Measurements from ENCODE around the gene PEA15. TPM values are rescaled to one million over a fixed set of nuclear protein-coding genes. Genes with fewer than 3 reads are reported as not detected.

PEA15 gene
- total and polyA plus RNA-seq, 2 of the 8 experiments (the other 6 are each of a cell fraction or from before 2014, with no cell fraction given), result 71.3 to 75.1 TPM

GRCh38 chr1:160220301-160220700 is 15.1 kb downstream of the PEA15 start:
- Histone ChIP-seq H3K4me2 (ENCODE audit: insufficient read depth in 1 of 2, low read depth in 2 of 2, low read length in 2 of 2) (no peak overlapping the region), H2BK15ac (ENCODE audit: low read length) (no peak overlapping the region), H3K23ac (ENCODE audit: insufficient read length) (no peak overlapping the region), H3K4me3 (ENCODE audit: extremely low read depth in 1 of 4, insufficient read depth in 2 of 4, low read depth in 3 of 4, low read length in 4 of 4) (no peak overlapping the region), H2BK12ac (ENCODE audit: low read depth, low read length) (no peak overlapping the region), H3K56ac (replicated peaks; ENCODE audit: insufficient read length, low read depth, low read length) (no peak overlapping the region), H3K36me3 (ENCODE audit: control insufficient read depth in 2 of 4, insufficient read depth in 4 of 4, low read length in 3 of 4) (peaks cover 31 to 85% (median 74%) of the 10 kb centered on the region in 4 experiments), H3K18ac (ENCODE audit: extremely low read depth, low read length) (no peak overlapping the region), H2BK5ac (ENCODE audit: low read depth, low read length) (no peak overlapping the region), H3K4me1 (replicated peaks in 1 of 4; ENCODE audit: control insufficient read depth in 3 of 4, insufficient read depth in 4 of 4, low read length in 3 of 4) (no peaks in the 10 kb centered on the region), H2BK20ac (ENCODE audit: low read length) (no peak overlapping the region), H3K23me2 (ENCODE audit: low read depth, low read length) (no peaks in the 10 kb centered on the region), H3K9ac (replicated peaks in 1 of 4; ENCODE audit: extremely low read depth in 1 of 4, low read depth in 3 of 4, low read length in 3 of 4) (no peak overlapping the region), H3K27me3 (replicated peaks in 1 of 4; ENCODE audit: control insufficient read depth in 3 of 4, extremely low read depth in 1 of 4, insufficient read depth in 3 of 4, low read length in 3 of 4) (no peaks in the 10 kb centered on the region), H3K79me1 (ENCODE audit: low read depth, low read length) (no peaks in the 10 kb centered on the region), H3K27ac (ENCODE audit: low read depth, low read length) (no peak overlapping the region), H4K91ac (replicated peaks; ENCODE audit: insufficient read length, low read length) (no peak overlapping the region), H2BK120ac (replicated peaks; ENCODE audit: low read depth, low read length) (no peak overlapping the region), H3K79me2 (ENCODE audit: control insufficient read depth in 1 of 2, insufficient read depth in 2 of 2, low read length in 2 of 2) (no peaks in the 10 kb centered on the region), H4K8ac (ENCODE audit: extremely low read depth, insufficient read depth, low read length) (no peak overlapping the region), H3K9me3 (ENCODE audit: insufficient read depth in 2 of 2, low read depth in 1 of 2, low read length in 1 of 2) (no peaks in the 10 kb centered on the region), H4K20me1 (replicated peaks in 1 of 2; ENCODE audit: control insufficient read depth in 1 of 2, insufficient read depth in 2 of 2, low read length in 2 of 2) (peaks cover 3 to 4% of the 10 kb centered on the region in 2 experiments), H2AFZ (ENCODE audit: low read length) (no peak overlapping the region), H4K5ac (ENCODE audit: insufficient read length, low read depth, low read length) (no peak overlapping the region), H3K14ac (ENCODE audit: insufficient read length) (no peak overlapping the region), H3K4ac (replicated peaks; ENCODE audit: insufficient read length, low read depth, low read length) (no peak overlapping the region), H2AK5ac (ENCODE audit: low read depth, low read length) (no peak overlapping the region)
- 100% methylated on average over 2 of the region's 2 CpGs; no CpG with 5 or more reads in 1 of the 2 experiments for WGBS, 2 experiments (ENCODE audit: extremely low coverage in 1 of 2, insufficient coverage in 1 of 2, insufficient read length in 1 of 2, insufficient replicate concordance in 2 of 2, low coverage in 1 of 2, low lambda C conversion rate in 2 of 2, missing lambda C conversion rate in 1 of 2)
- ChIA-PET POLR2A (ENCODE audit: partially characterized antibody) (interaction anchor here (0.8 to 5.1 kb wide), 14 partner anchors 9 to 125 kb away, joined by 3 to 44 read pairs (median 4); partner anchors contain the start of genes ATP1A2 and DCAF8), CTCF (ENCODE audit: partially characterized antibody) (interaction anchor here (0.7 to 7.4 kb wide), 41 partner anchors 8 to 187 kb away, joined by 3 to 105 read pairs (median 7); partner anchors contain the start of genes CASQ1 and PEA15)
- TF ChIP-seq KDM1A (IDR thresholded peaks at IDR 0.05; ENCODE audit: borderline replicate concordance, low read length) (no peak), KDM5A (IDR thresholded peaks at IDR 0.05; ENCODE audit: low read length) (no peak), JUN (IDR thresholded peaks at IDR 0.05; ENCODE audit: low read depth, low read length) (no peak), TAF1 (IDR thresholded peaks at IDR 0.05; ENCODE audit: low read depth, low read length) (no peak), TEAD4 (IDR thresholded peaks at IDR 0.05; ENCODE audit: low read depth, low read length) (no peak), SP2 (IDR thresholded peaks at IDR 0.05; ENCODE audit: low read length) (no peak), EZH2 (IDR thresholded peaks at IDR 0.05; ENCODE audit: low read depth, low read length, severe bottlenecking) (no peak), MAFK (IDR thresholded peaks at IDR 0.05; ENCODE audit: low read depth, low read length) (no peak), CBX5 (IDR thresholded peaks at IDR 0.05; ENCODE audit: low read depth, low read length) (no peak)
- TF ChIP-seq, protein P1, sequence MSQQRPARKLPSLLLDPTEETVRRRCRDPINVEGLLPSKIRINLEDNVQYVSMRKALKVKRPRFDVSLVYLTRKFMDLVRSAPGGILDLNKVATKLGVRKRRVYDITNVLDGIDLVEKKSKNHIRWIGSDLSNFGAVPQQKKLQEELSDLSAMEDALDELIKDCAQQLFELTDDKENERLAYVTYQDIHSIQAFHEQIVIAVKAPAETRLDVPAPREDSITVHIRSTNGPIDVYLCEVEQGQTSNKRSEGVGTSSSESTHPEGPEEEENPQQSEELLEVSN (IDR thresholded peaks at IDR 0.05), result no peak
- FAIRE-seq (no peak), DNase-seq (ENCODE audit: low read depth in 1 of 2, low spot score in 2 of 2) (no peak)
